EH (cell line): Measurements from ENCODE around the gene FAU.

Experiments used
- DNase-seq: peaks from one replicate; pipeline ENCODE4 v3.0.0-alpha.2; 2015; ENCODE audit warnings: low read depth

The FAU gene

DNA sequence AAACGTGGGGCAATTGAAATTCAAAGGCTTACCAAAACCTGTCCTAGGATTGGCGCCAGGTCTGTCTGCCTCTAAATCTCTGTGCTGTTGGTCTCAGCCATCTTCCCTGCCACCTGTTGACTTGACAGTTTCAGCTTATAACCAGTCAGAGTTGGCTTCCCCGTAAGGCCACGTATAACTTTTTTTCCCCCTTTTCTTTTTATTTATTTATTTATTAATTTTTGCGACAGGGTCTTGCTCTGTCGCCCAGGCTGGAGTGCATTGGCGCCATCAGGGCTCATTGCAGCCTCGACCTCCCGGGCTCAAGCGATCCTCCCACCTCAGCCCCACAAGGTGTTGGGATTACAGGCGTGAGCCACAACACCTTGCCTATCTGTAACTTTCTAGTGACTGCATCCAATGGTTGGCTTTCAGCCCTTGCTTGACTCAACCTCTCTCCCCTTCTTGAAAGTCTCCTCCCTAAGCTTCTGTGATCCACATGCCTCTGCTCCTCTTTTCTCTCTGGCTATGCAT, 13.8 kb upstream of the FAU start:
- no peak for DNase-seq

DNA sequence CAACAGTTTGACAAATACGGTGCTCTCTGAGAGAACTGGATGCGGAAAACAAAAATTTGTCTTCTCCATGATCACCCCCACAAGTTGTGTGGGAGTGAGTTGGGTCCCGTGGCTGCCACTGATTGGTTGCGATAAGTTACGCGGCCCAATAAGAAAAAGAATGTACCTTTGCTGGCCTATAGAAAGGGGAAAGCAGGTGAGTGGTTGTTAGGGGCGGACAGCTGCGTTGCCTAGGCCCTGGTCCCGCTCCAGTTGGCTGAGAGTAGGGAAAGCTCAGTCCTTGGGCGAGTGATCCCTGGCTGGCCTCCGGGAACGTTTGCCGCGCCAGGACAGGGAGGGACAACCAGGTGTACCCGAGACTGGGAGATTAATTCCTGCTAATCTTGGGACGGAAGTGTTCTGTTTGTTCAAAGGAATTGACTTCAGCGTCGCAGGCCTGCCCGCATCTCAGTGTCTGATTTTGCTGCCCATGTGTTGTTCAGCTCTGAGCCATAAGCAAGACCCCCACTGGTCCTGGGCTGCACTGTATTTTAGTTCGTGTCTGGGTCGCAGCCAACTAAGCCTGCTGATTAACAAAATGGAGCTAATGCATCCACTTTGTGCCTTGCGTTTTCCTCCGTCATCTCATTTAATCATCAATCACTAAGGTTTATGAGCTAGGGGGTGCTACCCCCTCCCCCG, 13.2 kb upstream of the FAU start:
- DNase-seq = peak; percentile 98

DNA sequence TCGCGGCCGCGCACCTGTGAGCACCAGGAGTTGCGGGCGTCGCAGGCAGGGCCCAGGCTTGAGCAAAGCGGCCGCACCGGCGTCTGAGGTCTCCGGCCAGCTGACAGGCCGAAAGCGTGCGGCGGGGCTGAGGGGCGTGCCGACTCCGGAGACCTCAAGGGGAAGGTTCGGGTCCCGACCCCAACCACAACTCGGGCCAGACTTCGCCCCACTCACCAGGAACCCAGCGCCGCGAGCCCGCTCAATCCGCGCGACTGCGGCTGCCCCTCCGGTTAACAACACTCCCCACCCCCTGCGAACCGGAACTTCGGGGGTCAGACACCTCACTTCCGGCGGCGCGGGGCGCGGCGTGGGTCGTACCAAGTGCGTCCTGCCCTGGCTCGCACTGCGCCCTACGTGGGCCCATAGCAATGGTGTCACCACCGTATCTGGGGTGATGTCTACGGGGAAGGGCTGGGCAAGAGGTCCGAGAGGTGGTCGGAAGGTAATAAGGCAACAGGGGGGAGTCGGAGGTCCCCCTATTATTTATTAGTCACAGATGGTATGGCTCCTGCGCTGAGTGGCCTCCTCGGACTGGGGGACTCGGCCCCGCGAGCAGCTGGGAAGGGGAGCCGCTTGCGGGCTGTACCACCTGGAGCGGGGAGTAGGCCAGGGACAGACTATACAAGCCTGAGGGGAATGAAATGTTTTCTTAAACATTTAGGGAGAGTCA, 12.5 kb upstream of the FAU start, which contains the start of gene SYVN1:
Gene SYVN1, minus strand, starts transcription at position 280 of the 712 bp plus-strand sequence. CDS start 918 bp downstream, outside the sequence.
- peak; percentile 88 for DNase-seq

DNA sequence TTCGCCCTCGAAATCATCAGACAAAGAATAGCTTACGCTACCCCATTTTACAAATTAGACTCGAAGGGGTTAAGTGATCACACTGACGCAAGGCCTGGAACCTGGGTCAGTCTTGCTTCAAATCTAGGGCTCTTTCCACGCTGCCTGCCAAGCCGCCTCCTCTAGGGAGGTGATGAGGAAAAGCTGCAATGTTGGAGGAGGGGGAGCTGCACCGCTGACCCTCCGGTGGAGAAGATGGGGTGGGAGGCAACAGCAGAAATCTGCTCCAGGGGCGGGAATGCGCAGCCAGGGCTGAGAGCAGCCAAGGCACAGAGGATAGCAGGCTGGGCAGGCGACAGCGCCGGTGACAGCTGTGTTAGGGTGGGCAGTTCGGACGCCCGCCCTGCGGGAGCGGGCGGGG, 11.8 kb upstream of the FAU start:
- no peak for DNase-seq

DNA sequence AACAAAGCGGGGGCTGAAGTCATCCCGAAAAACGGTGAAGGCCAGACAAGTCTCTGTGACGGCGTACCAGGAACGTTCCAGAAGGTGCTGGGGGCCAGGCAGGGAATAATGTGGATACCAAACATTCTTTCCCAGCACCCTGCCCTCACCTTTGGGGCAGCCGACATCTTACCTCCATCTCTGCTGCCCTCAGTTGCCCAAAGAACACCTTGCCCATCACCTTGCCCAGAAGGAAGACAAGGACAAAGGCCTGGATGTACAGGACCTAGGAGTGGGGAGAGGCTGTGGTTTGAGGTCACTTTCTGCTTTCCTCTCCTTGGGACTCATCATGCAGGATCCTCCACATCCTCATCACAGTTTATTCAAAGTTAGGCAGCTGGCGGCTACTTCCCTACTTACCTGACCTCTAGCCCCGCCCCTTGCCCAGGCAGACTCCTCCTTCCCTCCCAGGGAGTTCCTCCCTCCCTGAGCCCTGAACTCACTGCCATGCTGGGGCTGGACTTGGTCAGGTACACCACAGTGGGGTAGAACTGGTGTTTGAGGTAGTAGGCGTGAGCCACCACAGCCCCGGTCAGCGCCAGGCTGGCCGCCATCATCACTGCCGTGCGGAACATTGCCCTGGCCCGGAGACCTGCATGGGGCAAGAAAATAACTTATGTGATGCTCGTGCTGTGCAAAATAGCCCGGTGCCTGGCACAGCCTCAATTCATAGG, 11.2 kb upstream of the FAU start:
- DNase-seq = peak; percentile 33

DNA sequence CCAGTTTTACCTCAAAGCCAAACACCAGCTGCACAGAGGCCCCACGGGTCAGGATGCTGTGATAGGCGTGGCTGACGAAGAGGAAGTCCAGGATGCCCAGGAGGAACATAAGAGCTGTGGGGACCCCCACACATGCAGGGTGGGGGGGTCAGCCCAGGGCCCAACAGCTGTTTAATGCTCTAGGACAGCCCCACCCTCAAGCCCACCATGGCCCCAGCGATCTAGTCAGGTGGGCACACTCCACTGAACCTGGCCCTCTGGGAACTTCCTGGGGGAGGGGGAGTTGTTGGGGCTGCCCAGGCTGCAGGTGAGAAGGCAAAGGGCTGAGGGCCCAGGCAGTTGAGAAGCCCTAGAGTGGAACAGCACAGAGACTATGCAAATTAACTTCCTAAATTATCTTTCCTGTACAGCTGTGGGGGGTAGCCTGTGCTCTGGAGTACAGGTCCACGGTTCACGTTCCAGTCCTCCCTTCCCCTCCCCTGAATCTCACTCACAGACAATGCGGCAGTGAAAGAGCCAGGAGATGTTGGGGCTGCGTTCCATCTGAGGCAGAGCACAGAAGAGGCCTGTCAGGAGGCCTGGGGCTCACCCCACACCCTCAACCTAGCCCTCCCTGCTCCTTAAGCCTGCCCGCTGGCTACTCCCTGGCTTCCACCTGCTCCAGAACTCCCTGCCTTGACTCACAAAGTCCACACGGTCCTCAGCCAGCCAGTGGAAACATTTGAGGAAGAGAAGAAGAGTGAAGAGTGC, 10.5 kb upstream of the FAU start:
- no peak for DNase-seq

DNA sequence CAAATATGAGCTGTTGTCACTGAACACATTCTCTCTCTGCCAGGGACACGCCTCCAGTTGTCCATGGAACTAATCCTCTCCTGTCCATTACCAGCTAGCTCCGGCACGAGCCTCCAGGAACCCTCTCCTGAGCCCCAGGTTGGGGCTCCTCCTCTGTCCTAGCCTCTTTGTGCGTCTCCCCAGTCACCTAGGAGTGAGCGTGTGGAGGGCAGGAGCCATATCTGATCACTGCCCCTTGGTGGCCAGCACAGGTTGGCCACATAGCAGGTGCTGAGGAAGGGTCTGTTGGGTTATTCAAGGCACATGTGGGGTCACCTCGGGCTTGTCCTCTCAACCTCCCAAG, 9.9 kb upstream of the FAU start:
- DNase-seq = no peak

DNA sequence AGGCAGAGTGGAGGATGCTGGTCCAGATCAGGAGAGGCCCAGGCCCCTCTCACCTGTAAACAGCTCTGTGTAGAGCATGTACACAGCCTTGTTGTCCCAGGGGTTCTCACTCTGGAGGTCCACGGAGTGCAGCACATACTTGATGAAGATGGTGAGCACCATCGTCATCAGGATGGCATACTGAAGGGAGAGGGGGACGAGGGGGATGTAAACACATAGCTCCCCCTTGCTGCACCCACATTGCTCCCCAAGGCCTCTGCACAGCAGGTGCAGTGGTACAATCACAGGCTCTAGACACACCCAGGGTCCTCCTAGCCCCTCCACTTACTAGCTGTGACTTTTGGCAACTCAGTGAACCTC, 9.5 kb upstream of the FAU start:
- DNase-seq = no peak

DNA sequence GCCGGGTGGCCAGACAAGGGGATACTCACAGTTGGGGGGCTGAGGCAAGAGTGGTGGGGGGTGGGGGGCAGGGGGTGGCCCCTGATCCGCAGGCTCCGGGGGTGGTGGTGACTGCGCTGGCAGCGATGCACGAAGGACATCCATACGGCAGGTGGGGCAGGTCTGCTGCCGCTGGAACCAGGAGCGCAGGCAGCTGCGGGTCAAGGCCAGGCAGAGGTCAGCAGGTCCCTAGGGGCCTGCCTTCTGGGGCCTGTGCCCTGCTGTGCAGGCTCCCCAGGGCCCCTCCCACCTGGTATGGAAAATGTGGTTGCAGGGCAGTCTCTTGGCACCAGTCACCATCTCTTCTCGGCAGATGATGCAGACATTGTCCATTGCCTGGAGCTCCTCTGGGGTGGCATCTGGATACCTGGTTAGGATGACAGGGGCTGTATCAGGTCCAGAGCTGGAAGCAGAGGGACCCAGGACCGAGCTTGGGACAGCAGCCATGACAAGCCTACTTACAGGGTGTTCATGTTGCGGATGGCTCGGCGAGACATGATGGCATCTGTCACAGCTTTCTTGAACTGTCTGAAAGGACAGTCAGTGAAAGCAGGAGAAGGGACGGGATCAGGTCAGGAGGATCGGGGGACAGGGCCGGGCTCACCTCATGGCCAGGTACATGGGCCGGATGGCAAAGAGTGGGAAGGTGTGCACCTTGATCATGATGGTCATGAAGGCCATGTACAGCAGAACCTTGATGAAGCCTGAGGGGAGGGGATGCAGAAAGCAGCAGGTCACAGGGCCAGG, 8.9 kb upstream of the FAU start:
- DNase-seq = no peak

DNA sequence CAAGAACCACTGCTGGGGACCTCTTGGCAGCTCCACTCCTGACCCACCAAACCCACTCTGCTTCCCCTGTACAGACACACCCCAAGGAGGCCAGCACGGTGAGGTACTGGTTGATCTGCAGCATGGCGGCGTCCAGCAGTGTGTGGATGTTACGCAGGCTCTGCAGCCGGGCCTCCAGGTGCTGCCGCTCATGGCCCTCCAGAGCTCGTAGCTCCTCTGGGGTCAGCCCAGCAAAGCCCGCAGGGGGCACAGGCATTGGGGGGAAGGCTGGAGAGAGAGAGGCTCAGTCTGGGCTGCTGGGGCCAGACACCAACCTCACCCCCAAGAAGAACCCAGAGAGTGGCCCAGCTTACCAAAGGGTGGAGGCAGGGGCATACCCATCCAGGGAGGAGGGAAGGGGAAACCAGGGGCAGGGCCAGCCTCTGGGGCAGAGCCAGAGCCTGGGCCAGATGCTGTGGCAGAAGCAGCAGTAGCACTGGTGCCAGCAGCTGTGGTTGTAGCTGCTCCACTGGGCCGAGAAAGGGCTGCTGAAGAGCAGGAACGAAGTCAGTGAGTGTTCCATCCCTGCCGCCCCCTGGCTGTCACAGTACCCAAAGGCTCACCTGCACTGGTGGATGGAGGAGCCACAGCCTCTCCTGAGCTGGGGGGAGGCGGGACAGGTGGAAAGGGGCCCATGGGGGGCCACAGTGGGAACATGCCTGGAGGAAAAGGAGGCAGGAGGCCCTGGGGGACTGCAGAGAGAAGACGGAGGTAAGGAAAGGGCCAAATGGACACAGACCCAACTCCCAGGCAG, 7.9 kb upstream of the FAU start:
- DNase-seq = no peak

DNA sequence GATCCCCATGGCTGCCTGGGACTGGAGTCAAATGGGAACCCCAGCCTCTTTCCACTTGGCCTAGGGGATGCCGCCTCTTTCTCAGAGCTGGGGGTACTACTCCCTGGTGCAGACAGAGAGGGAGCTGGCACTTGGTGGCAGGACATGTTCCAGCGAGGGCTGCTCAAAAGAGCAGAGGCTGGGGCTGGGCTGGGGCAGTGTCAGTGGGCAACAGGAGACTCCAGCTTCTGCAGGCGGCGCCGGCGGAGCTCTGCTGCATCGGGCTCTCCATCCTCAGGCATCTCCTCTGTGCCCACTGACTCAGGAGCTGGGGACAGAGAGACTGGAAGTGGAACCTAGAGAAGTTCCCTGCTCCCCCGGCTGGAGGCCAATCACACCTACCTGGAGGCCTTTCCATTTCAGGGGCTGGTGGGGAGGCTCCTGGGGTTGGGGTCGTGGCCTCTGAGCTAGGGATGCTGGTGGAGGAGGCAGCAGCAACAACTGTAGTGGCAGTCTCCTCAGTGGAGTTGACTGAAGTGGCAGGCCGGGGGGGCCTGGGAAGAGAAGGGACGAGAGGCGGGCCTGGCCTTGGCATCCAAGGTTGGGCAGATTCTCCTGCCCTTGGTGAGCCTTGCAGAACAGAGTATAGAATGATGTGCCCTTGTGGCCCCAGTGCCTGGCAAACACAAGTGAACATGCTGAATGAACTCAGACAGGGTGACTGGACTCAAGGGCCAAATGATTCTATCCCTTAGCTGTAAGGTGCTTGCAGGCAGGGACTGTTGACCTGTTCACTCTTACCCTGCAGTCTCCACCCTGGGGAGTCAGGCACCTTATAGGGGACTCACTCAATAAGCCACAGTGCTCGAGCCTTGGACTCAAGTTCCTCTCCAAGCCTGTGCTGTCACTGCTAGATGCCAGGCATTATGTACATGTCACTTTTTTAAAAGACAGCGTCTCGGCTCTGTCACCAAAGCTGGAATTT, 6.5 kb upstream of the FAU start:
- DNase-seq = no peak

DNA sequence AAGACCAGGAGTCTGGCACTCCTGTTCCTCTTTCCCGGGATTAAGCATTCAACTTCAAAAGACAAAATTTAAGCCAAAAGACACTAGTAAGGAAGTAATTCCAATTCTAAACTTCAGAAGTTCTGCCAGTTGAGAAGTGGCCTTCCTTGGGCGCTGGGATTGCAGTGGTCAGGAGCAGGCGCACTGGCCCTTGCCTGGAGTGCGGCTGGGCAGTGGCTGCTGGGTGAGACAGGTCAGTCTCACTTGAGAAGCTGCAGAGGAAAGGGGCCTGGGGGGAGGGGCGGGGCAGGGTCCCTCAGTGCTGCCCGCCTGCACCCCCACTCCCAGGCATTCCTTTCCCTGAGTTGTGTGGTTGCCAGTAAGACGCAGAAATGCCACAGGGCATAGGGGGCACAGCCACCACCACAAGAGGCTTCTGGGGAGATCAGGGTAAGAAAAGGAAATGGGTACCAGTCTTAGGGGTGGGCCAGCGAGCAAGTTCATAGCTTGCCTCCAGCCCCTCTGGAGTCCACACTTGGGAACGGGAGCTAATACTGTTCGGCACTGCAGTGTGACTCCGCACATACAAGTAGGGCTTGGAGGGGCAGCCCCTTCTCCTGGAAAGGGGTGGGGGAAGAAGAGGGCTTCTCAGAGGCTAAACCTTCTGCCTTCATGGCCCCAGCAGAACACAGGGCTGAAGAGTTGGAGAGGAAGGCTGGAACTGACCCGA, 5.7 kb upstream of the FAU start:
- DNase-seq = no peak

DNA sequence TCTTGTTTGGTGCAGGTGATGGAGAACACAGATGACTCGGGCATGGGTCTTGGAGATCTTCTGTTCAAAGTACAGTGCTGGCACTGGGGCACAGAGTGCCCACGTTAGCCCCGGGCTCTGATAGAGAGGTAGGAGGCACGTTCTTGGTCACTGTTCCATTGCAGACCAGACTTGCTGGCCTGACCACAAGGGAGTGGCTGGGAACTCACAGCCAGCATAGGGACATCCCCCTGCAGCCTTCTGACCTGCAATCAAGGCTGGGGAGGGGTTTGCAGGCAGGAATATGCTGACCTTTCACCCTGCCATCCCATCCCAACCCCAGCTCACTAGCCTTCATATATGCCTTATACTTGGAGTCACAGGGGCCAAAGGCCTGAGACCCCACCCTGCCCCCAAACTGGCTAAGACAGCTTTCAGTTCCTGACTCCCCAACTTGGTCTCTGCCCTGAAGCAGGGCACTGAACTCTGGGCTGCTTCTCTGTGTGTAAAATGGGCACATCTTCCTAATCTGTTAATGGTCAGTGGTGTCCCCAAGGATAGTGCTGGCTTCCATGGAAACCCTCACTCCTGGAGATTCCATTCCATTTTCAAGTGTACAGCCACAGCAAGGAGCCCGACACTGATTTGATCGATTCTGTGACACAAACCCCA, 4.8 kb upstream of the FAU start:
- no peak for DNase-seq

DNA sequence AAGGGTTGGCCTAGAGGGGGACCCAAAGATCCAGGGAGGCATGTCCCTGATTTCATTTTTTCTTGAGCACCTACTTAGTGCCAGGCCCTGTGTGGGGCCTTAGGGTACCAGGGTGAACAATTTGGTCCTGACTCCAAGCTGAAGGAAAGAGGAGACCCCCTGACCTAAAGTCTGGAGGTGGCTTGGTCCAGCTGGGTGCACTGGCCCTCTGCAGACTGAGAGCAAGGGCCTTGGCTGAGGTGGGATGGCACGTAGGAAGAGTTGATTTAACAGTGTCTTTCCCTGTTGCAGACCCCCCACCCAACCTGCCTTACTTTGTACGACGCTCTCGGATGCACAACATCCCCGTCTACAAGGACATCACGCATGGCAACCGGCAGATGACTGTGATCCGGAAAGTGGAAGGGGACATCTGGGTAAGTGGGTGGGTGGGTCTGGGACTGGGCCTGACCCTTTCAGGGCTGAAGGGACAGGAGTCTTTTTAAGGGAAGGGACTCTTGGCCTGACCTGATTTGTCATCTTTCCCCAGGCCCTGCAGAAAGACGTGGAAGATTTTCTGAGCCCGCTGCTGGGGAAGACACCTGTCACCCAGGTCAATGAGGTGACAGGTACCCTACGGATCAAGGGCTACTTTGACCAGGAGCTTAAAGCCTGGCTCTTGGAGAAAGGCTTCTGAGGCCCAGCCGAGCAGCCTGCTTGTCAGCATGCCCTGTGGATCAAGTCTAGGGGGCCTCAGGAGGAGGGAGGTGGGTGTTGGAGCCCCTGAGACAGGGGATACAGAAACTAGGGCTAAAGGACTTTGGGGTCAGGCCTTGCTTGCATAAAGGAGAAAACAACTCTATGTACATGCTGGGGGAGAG, 3.5 kb upstream of the FAU start:
- no peak for DNase-seq

DNA sequence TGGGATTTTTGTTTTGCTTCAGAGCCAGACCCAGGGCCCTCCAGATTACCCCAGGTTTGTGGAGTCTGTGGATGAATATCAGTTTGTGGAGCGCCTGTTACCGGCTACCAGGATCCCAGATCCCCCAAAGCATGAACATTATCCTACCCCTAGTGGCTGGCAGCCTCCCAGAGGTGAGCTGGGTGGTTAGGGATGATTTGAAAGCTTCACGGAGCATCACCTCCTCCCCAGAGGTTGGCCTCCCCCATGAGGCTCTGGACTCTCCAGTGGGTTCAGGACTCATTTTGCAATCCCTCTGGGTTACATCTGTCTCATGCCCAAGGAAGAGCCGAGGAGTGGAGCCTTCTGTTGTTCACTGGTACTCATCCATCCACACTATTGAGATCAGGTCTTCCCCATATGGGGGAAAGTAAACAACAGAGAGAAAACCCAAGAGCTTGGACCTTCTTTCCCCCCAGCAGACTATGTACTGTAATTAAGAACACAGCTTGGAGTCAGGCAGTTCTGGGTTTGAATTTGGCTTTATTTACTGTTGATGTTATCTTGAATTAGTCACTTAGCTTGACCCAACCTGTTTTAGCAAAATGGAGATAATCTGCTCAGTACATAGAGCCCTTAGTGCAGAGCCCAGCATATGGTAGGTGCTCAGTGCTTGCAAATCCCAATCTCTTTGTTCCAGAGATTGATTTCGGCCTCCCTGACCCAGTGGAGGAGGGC, 2.7 kb upstream of the FAU start:
- no peak for DNase-seq

DNA sequence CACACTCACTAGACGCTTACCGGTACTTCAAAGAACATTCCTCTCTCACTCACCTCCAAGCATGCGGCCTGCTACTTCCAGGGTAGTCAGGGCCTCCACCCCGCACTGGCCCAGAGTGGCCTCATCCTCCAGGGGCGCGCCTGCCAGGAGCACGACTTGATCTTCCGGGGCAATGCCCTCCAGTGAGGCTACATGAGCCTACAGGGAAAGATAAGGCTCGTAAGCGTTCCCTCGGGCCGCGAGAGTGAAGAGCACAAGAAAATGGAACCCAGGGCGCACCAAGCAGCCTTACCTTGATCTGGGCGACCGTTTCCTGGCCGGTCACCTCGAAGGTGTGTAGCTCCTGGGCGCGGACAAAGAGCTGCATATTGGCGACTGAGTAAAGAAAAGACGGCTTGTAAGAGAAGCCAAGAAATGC, 478 bp downstream of the FAU start:
- no peak for DNase-seq

DNA sequence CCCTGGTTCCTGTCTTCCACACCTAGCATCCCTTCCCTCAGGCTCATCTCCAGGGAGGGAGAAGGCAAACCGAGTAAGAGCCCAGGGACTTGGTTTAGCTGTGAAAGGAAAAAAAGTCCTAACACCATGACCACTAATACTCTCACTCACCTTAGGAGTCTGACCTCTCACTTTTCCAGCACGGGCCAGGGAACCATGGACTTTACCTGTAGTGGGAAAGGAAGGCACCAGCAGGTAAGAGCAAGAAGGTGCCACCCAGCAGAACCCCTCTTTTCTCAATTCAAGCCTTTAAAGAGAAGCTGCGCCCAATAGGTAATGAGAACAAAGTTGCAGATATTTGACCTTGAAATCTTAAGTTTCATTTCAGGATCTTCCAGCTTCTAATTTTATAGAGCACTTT, 1.1 kb downstream of the FAU start:
- DNase-seq = no peak
